ENCODE data around the gene USP30.

The USP30 gene

GRCh38 chr12:109130297-109131153 lies 78.1 kb downstream of the USP30 start:
- no peak for DNase-seq

GRCh38 chr12:109131154-109132050 lies 79.0 kb downstream of the USP30 start:
- DNase-seq = no peak

GRCh38 chr12:109134186-109134917 lies 82.0 kb downstream of the USP30 start:
- DNase-seq = no peak

- no peak for DNase-seq
Measured at GRCh38 chr12:109137055-109137454, 84.7 kb downstream of the USP30 start.
